Cardiac septum (tissue), 1 donor: ENCODE measurements around the gene KCTD16. TPM values are rescaled to one million over a fixed set of nuclear protein-coding genes. Genes with fewer than 3 reads are reported as not detected.

Experiments
- DNase-seq: peaks from one replicate; pipeline ENCODE4 v3.0.0-alpha.2; 2020; ENCODE audit warnings: low spot score
- intact Hi-C: fragments of 100-400 bp; cut with DNase I; formaldehyde crosslinking; loops from one replicate; pipeline ENCODE4 v1.14.0; 2022
- total RNA-seq: library from RNA; stranded (reverse); fragmentation: NEBNext Ultra II Directional; extraction: Animal tissue kit (Norgen Biotek cat#: 25700); gene quantifications from one replicate; pipeline ENCODE4 v1.2.1, GENCODE V29; 2021
- donor health status: DM: no; HTN: no; CAD: no.

KCTD16 gene
- total RNA-seq, 1 donor from 2014 or later = 0.08 TPM

DNA sequence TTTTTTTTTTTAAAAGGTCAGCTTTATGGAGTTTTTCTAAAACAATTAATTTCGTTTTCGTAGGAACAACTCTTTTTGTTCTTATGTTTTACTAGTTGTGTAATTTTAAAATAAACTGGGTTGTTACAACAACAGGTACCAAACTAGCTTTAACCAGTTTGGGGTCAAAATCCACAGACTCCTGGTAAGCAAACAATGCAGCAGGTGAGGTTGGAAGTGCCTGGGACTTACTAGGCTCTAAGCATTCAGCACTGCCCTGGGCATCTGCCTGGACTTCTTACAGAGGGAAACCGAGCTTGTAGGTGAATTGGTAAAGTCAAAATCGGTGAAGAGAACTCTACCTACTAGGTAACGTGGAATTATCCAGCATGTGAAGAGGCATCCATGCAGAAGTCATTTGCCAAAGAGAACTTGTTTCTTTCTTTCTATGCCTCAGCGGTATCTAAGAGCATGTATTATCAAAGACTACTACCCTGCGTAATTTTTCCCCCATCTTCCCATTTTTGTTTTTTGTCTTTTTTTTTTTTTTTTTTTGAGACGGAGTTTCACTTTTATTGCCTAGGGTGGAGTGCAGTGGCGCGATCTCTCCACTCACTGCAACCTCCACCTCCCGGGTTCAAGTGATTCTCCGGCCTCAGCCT is 145.4 kb downstream of the KCTD16 start:
- intact Hi-C loops = no loop called here
- no peak for DNase-seq

DNA sequence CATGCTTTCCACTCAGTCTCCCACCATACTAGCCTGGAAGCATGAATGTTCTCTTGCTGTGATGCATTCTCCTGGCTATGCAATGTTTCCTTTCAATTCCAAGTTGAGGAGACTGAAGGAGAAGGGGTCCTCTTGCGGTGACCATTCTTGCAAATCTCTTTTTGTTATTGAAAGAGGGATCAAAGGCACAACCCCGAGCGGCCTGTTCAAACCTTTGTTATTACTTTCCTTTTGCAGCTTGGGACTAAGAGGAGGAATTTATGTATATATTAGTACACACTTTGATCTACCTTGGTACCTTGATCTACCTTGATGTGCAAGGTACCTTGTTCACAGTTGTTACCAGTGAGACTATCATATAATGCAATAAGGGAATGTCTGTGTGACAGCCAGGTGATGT is 147.3 kb downstream of the KCTD16 start:
- intact Hi-C loops = no loop called here
- DNase-seq = no peak

DNA sequence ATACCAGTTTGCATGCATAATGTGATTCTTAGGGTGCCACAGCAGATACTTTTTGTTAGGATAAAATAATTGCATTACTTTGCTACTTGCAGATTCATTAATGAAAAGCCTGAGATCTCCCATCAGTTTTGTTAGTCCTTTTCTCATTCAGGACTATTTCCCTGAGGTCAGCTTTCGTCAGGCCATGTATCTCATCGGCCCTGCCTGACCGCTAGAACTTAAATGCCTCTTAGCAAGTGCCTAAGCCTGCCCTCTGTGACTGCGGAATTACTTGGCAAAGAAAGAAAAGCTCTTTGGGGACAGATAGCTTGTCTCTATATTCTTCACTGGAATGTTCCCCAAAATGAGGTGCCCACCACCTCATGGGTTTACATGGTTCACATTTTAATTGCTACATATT is 147.8 kb downstream of the KCTD16 start:
- intact Hi-C loops = no loop called here

GRCh38 chr5:144323181-144323580 is 152.5 kb downstream of the KCTD16 start:
- DNase-seq = no peak
- intact Hi-C loops = no loop called here

More for the DNA sequence above, 147.8 kb downstream of the KCTD16 start:
- DNase-seq = no peak

- intact Hi-C loops = no loop called here
Observed at GRCh38 chr5:144325532-144325931, 154.9 kb downstream of the KCTD16 start.

DNA sequence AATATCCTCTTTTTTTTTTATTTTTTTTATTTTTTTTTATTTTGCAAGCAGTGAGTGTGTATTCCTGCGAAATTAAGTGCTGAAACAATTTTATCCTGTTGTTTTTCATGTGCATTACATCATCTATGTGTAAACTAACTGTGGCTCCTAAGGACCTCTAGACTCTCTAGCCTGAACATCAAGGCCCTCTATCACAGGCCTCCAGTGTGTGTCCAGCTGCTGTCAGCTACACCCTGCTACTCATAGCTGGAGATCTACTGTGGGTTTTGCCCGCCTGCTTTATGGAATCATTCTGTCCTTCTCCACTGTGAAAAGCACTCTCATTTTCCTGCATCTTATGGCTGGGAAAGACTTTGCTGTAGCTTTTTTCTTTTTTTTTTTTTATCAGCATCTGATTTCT is 157.8 kb downstream of the KCTD16 start:
- intact Hi-C loops = no loop called here
- DNase-seq = no peak

More at GRCh38 chr5:144325532-144325931, 154.9 kb downstream of the KCTD16 start:
- no peak for DNase-seq

- intact Hi-C loops = no loop called here
- DNase-seq = no peak
Observed at GRCh38 chr5:144328980-144329379, 158.3 kb downstream of the KCTD16 start.

DNA sequence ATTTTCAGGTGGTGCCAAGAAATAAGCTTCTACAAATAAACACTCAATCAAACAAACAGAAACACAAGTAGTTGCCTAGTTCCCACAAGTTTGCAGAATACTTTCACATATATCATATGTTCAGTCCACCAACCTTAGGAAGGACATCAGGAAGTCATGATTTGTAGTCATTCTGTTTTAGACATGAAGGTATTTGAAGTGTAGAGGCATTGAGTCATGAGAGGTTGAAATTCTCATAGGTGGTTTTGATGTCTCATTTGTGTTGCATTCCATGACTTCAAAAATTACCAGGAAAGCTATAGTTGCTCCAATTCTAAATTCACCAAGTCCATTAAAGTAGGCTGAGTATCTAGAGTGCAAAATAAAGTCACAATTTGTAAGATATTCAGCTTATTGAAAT is 159.0 kb downstream of the KCTD16 start:
- intact Hi-C loops = no loop called here
- no peak for DNase-seq

GRCh38 chr5:144331361-144331760 is 160.7 kb downstream of the KCTD16 start:
- no peak for DNase-seq
- intact Hi-C loops = no loop called here

GRCh38 chr5:144332265-144332664 is 161.6 kb downstream of the KCTD16 start:
- intact Hi-C loops = no loop called here
- no peak for DNase-seq

- intact Hi-C loops = no loop called here
- no peak for DNase-seq
Observed at GRCh38 chr5:144333336-144333920, 162.8 kb downstream of the KCTD16 start.

DNA sequence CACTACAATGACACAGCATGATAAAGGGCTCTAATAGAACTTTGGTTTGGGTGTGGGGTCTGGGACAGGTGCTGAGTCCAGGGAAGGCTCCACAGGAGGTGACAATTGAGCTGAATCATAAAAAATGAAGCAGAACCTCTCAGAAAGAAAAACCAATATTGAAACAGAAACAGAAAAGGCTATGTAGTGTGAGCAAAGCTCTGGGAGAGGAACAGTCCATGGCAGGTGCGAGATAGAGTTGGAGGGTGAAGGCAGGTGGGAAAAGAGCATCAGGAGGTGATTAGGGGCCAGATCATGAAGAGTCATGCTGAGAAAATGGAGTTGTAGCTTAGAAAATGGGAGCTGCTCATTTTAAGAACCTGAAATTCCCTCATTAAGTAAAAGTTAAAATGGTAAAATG is 164.9 kb downstream of the KCTD16 start:
- intact Hi-C loops = no loop called here
- no peak for DNase-seq

DNA sequence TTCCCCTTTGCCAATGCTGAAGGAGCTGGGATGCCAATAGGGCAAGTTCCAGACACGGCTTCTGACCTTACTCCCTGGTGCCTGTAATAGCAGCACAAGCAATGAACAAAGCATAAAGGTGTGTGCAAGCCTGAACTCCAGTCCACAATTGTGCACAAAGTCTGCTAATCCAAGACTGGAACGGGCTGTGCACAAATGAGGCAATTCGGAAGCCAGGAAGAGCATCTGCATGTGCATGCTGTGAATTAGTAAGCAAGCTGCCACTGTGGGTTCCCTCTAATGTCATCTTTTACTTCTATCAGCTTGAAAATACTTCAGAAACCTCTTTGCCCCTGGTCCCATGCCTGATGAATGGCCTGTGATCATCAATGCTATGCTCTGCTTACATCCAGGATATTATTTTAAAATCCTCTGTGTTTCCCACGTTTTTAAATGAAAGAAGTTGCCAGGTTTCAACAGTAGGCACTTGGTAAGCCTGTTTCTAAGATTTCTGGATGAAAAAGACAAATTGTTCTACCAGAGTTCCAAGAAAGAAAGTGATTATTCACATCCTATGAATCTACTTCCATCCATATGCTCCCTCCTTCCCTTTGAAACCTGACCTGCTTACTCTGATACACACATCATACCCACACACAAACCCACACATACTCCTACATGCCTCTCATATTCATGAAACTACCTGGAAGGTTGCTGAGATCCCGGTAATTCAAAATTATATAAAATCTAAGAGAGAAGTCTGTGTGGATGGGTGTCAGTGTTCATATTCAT is 165.7 kb downstream of the KCTD16 start:
- no peak for DNase-seq
- intact Hi-C loops = no loop called here

DNA sequence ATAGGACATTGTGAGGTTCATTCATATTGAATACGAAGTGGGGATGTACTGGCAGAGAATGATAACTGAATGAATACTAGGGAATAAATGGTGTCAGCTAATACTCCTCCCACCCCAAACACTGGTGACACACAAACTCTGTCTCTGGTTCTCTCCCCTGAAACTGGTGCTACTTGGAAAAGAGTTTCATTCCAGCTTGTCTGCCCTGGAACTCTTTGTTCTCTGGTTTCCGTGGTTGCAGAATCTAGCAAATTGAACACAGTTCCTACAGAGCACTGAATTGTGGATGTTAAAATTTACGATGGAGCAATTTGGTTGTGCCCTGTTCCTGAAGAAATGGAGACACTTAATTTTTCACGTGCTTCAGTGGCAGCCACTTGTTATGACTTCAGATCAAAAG is 181.7 kb downstream of the KCTD16 start:
- DNase-seq = no peak
- intact Hi-C loops = no loop called here

DNA sequence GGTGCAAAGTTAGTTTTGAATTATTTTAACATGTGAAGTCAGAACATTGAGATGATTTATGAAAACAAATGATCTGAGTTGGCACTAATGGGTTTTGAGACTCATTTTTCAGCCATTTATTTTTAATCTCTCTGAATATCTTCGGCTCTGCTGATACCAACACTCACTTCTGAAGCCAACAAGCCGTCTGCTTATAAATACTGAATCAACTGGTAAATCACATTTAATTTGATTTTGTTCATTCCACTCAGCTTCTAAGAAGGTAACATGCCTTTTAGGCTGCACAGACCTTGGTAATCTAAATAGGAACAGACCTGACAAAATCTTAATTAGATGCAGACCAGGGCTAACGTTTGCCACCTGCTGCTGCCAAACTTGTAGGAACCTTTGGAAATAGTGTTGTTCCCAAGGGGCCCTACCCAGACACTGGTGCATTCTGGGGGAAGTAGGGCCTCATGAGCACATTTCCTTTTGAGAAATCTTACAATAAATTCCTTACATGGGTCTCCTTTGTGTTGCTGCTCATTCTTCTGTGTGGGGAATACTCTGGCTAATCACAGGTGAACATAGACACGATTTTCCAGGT is 182.2 kb downstream of the KCTD16 start:
- DNase-seq = no peak
- intact Hi-C loops = no loop called here

DNA sequence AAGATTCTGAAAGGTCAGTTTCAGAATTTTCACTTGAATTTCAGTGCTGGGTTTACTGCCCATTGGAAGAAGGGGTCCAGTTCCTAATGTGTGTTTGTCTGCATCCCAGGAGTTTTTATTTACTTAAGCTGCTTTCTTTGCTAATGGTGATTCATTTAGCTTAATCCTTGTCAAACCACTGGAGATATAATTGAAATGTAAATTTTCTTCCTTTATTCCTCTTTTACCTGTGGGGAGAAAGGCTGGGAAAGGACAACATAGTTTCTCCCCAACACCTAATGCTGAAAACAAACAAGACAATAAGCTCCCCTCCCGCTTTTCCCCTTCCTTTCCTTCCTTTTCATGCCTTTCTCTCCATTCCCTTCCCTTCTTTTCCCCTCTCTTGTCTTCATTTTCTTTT is 185.8 kb downstream of the KCTD16 start:
- DNase-seq = no peak
- intact Hi-C loops = no loop called here

DNA sequence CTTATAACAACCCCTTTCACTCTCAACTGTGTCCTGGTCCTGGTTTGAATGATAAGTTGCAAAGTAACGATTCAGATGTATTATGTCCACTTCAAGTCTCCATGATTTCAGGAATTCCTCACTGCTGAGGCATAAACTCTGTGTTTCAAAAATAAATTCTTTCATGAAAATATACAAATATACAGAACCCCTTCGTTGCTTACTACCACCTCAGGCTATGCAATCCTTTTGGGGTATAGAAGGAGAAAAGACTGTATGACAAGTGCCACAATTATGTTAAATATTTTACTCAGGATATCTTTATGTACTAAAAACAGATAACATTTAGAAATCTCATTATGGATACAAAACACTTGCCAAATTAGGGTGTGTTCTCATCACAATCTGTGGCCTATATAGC is 190.7 kb downstream of the KCTD16 start:
- intact Hi-C loops = no loop called here
- no peak for DNase-seq

DNA sequence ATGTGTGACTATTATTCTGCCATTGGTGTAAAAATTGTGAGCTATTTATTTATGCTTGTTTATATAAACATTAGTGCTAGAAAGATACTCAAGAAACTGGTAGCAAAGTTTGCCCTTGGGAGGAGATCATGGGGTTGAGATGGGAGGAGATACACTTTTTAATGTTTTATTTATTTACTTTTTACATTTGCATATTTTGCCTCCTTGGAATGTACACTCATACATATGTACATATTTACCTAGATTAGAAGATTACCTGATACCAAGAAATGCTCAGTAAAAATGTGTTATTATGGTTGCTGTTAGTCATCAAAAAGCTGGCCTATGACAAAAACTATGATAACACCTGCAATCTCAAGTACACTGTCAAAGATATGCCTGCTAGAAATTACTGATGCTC is 195.2 kb downstream of the KCTD16 start:
- intact Hi-C loops = no loop called here
- no peak for DNase-seq

- no peak for DNase-seq
- intact Hi-C loops = no loop called here
Observed at GRCh38 chr5:144367991-144368390, 197.3 kb downstream of the KCTD16 start.

- no peak for DNase-seq
- intact Hi-C loops = no loop called here
Observed at GRCh38 chr5:144368556-144368955, 197.9 kb downstream of the KCTD16 start.

DNA sequence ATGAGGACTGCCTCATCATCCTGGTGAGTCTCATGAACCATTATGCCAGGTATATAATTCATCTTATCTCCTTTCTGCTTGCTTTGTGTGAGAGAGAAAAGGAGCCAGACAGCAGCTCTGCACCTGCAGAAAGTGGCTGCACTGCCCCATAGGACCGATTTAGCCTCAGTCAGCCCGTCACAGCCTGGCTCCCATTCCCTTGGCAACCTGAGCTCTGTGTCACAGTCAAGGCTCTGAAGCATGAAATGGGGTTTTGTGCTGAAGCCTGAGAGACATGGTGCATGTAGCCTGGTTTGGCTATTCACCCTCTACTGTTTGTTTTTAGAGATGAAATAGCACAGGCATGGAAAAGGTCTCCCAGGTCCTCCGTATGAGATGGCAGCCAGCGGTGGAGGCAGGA is 198.3 kb downstream of the KCTD16 start:
- intact Hi-C loops = no loop called here
- no peak for DNase-seq
